HG03108 (cell line): ENCODE data around the gene C2.
"Not testable (repeated sequence)": the region's sequence is repeated elsewhere in the genome, so short reads cannot be mapped to it uniquely, and the experiment has no call there.

Experiments used
- ATAC-seq: cut with Tn5 transposase; IDR thresholded peaks from one replicate; pipeline ENCODE4 v1.9.1; 2021; ENCODE audit warnings: moderate library complexity; ENCODE audit not compliant: unreplicated experiment

C2 gene

GRCh38 chr6:31898383-31899011, 29.0 kb upstream of the C2 start:
- no peak for ATAC-seq

- no peak for ATAC-seq
Observed at GRCh38 chr6:31899215-31899614, 28.3 kb upstream of the C2 start.

DNA sequence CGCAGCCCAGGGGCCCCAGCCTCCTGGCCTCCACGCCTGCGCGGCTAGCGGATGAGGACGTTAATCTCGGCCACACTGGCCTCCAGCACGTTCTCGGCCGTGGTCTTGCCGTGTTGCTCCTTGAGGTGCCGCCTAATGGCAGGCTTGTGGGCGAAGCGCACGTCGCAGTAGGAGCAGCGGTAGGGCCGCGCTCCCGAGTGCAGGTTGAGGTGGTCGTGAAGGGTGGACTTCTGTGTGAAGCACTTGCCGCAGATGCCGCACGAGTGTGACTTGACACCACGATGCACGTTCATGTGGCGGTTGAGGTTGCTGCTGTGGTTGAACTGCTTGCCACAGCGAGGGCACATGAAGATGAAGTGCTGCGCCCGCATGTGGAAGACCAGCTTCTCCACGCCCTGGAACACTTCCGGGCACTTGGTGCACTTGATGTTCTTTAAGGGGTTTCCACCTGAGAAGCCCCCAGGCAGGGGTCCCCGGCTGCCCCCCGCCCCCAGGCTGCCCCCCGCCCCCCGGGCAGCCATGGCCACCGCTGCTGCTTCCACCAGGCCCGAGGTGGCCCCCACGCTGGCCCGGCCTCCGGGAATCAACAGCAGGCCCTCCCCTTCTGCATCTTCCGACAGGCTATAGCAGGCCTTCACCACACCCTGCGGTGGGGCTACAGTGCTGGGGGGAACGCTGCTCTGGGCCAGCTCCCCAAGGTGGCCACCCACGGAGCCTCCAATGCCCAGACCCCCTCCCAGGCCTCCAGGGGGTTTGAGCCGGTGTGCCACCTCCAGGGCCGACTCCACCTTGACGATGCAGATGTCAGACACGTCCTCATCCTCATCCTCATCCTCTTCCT, 27.4 kb upstream of the C2 start:
- no peak for ATAC-seq

GRCh38 chr6:31900917-31901414, 26.6 kb upstream of the C2 start:
- no peak for ATAC-seq

GRCh38 chr6:31901415-31901952, 26.0 kb upstream of the C2 start:
- ATAC-seq, result no peak

GRCh38 chr6:31901953-31902643, 25.4 kb upstream of the C2 start, which contains the start of gene ZBTB12:
TSS of gene ZBTB12 (minus strand) at chr6:31902086. CDS start at chr6:31901305, 781 bp downstream.
- peak; percentile 47 for ATAC-seq

GRCh38 chr6:31903957-31904356, 23.6 kb upstream of the C2 start:
- ATAC-seq, result no peak

GRCh38 chr6:31905041-31905440, 22.5 kb upstream of the C2 start:
- no peak for ATAC-seq

DNA sequence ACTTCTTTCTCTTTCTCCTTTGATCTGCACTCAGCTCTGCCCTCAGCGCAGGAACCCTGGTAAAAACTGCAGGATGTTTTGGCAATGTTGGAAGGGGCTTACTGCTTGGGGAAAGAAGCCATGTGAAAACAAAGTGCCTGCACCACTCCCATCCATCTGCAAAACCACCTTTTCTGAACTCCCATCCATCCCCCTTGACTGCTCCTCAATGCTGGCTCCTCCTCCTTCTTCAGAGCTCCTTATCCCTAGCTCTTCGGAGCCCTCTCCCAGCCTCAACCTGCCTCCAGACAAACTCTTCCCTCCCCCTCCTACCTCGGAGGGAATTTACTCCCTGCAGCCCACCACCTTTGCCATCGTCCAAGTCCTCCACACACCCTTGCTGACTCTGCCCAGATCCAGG, 21.4 kb upstream of the C2 start:
- ATAC-seq, result no peak

- not testable (repeated sequence) for ATAC-seq
Observed at GRCh38 chr6:31906727-31907126, 20.8 kb upstream of the C2 start.

DNA sequence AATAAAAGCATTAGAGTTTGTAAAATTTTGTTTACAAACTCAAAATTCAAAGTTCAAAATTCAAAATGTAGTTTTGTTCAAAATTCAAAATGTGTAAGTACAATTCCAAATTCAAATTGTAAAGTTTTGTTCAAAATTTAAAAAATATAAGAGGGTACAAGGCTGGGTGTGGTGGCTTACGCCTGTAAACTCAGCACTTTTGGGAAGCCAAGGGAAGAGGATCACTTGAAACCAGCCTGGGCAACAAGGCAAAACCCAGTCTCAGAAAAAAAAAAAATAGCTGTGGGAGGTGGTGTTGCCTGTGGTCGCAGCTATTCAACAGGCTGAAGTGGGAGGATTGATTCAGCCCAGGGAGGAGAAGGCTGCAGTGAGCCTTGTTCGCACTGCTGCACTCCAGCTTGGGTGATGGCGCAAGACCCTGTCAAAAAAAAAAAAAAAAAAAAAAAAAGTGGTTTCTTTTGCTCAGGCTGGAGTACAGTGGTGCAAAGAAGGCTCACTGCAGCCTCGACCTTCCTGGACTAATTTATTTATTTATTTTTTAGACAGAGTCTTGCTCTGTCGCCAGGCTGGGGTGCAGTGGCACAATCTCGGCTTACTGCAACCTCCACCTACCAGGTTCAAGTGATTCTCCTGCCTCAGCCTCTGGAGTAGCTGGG, 20.2 kb upstream of the C2 start:
- ATAC-seq, result no peak

DNA sequence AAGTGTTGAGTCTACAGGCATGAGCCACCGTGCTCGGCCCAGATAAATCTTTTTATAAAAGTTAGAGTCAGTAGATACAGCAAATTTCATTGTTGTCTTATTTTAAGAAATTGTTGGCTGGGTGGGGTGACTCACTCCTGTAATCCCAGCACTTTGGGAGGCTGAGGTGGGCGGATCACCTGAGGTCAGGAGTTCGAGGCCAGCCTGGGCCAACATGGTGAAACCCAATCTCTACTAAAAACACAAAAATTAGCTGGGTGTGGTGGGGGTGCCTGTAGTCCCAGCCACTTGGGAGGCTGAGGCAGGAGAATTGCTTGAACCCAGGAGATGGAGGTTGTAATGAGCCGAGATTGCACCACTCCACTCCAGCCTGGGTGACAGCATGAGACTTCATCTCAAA, 19.3 kb upstream of the C2 start:
- not testable (repeated sequence) for ATAC-seq

- peak; percentile 81 for ATAC-seq
Observed at GRCh38 chr6:31908791-31909190, 18.7 kb upstream of the C2 start.

DNA sequence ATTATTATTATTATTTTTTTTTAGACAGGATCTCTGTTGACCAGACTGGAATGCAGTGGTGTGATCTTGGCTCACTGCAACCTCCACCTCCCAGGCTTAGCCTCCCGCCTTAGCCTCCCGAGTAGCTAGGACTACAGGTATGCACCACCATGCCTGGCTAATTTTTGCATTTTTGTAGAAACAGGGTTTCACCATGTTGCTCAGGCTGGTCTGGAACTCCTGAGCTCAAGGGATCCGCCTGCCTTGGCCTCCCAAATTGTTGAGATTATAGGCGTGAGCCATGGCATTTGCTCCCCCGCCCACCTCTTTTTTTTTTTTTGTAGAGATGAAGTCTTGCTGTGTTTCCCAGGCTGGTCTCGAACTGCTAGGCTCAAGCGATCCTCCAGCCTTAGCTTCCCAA, 18.2 kb upstream of the C2 start:
- ATAC-seq, result not testable (repeated sequence)

DNA sequence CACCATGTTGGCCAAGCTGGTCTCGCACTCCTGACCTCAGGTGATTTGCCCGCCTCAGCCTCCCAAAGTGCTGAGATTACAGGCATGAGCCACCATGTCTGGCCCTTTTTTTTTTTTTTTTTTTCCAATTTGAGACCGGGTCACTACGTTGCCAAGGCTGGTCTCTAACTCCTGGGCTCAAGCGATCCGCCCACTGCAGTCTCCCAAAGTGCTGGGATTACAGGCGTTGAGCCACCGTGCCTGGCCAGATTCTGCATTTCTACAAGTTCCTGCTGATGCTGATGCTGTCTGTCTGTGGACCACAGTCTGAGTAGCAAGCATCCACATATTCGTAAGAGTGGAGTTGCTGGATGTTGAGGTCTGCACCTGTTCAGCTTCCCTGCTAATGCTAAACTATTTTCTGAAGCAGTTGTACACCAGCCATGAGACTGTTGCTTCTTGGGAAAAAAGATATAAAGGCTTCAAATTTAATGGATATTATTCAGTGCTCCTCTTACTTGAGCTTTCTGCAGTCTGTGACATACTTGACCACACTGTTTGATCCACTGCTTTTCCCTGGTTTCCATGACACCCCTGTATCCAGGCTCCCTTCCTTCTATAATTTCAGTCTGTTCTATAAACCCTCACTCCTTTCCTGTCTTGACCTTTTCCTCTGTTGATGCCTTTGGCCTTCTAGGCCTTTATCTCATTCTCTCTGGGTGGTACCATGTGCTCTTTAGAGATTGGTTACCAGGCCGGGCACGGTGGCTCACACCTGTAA, 15.5 kb upstream of the C2 start:
- no peak for ATAC-seq

GRCh38 chr6:31915351-31915750, 12.2 kb upstream of the C2 start:
- ATAC-seq, result no peak

GRCh38 chr6:31915756-31916155, 11.8 kb upstream of the C2 start:
- no peak for ATAC-seq

GRCh38 chr6:31918069-31918720, 9.3 kb upstream of the C2 start:
- no peak for ATAC-seq

- no peak for ATAC-seq
Observed at GRCh38 chr6:31919624-31920303, 7.8 kb upstream of the C2 start.
